HG03064 (cell line): ENCODE data around the gene MAP3K7CL.

Experiments
- ATAC-seq: cut with Tn5 transposase; IDR thresholded peaks from one replicate; pipeline ENCODE4 v1.9.1; 2021; ENCODE audit warnings: low read depth; ENCODE audit not compliant: unreplicated experiment

Gene MAP3K7CL

GRCh38 chr21:29221253-29221744, 90.9 kb downstream of the MAP3K7CL start:
- no peak for ATAC-seq

DNA sequence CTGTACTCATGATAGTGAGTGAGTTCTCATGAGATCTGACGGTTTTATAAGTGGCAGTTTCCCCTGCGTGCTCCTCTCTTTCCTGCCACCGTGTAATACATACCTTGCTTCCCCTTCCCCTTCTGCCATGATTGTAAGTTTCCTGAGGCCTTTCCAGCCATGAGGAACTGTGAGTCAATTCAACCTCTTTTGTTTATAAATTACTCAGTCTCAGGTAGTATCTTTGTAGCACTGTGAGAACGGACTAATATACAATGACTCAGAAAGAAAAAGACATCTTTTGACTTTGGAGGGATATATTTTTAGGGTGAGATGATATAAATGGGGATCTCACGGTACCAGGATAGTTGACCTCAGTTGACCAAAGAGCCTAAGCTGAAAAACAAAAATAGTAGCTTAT, 93.6 kb downstream of the MAP3K7CL start:
- no peak for ATAC-seq
